KOPT-K1 (cell line): Measurements from ENCODE around the gene KDM2A.

Experiments
- H3K27ac ChIP-seq: fragments of 200-600 bp; sonication (generic); 2 replicates; pipeline ENCODE4 v1.5.1; 2016; ENCODE audit warnings: antibody characterized with exemption, mild to moderate bottlenecking, low read depth, low read length; ENCODE audit not compliant: poor library complexity, severe bottlenecking
- H3K36me3 ChIP-seq: fragments of 200-600 bp; sonication (generic); 2 replicates; pipeline ENCODE4 v1.5.1; 2017; ENCODE audit warnings: antibody characterized with exemption, mild to moderate bottlenecking, low read length, moderate library complexity; ENCODE audit not compliant: insufficient read depth
- H3K9me3 ChIP-seq: fragments of 200-600 bp; sonication (generic); 2 replicates; pipeline ENCODE4 v1.5.1; 2017; ENCODE audit warnings: antibody characterized with exemption, low read length, mild to moderate bottlenecking; ENCODE audit not compliant: insufficient read depth, poor library complexity, severe bottlenecking

Gene KDM2A

GRCh38 chr11:67303835-67304411 is 184.9 kb downstream of the KDM2A start:
- Histone ChIP-seq H3K36me3 (peaks cover 68% of the 10 kb centered on the region), H3K27ac (no peak overlapping the region)

DNA sequence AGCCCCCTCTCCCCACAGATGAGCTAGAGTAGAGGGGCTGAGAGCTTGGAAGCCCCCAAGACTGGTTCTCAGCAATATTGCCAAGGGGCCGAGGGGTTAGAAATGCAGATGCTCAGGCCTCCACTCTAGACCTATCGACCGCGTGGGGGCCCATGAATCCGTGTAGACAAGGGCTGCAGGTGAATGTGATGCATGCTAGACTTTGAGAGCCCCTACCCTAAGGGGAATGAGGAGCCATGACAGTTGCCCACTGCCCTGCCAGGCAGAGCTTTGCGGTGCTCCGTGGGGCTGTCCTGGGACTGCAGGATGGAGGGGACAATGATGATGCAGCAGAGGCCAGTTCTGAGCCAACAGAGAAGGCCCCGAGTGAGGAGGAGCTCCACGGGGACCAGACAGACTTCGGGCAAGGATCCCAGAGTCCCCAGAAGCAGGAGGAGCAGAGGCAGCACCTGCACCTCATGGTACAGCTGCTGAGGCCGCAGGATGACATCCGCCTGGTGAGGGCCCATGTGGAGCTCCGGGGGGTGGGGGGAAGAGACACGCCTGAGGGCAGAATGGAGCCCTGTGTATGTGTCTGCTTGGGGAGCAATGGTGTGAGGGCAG is 185.5 kb downstream of the KDM2A start:
- H3K27ac ChIP-seq = no peak overlapping the region
- H3K9me3 ChIP-seq = no peaks in the 10 kb centered on the region
- H3K36me3 ChIP-seq = peaks cover 68% of the 10 kb centered on the region

More at GRCh38 chr11:67303835-67304411, 184.9 kb downstream of the KDM2A start:
- no peaks in the 10 kb centered on the region for H3K9me3 ChIP-seq

- Histone ChIP-seq H3K27ac (no peak overlapping the region), H3K9me3 (no peaks in the 10 kb centered on the region), H3K36me3 (peaks cover 67% of the 10 kb centered on the region)
These were observed 187.9 kb downstream of the KDM2A start for GRCh38 chr11:67306769-67307544.

DNA sequence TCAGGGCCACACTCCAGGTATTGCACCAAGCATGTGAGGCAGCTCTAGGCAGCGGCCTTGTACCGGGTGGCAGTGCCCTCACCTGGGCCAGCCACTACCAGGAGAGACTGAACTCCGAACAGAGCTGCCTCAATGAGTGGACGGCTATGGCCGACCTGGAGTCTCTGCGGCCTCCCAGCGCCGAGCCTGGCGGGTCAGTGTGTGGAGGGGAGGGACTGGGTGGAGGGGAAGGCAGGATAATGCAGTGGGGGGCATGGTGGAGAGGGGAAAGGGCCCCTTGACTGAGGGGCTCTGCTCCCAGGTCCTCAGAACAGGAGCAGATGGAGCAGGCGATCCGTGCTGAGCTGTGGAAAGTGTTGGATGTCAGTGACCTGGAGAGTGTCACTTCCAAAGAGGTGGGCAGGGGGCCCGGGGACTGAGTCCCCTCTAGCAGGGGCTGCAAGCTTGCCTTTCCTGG is 188.5 kb downstream of the KDM2A start:
- no peaks in the 10 kb centered on the region for H3K9me3 ChIP-seq
- peaks cover 67% of the 10 kb centered on the region for H3K36me3 ChIP-seq
- no peak overlapping the region for H3K27ac ChIP-seq
